HG02870 (cell line): ENCODE results near the gene NOD1.

Experiments
- ATAC-seq: cut with Tn5 transposase; IDR thresholded peaks from one replicate; pipeline ENCODE4 v1.9.1; 2021; ENCODE audit warnings: mild to moderate bottlenecking, moderate library complexity; ENCODE audit not compliant: unreplicated experiment

NOD1 gene

DNA sequence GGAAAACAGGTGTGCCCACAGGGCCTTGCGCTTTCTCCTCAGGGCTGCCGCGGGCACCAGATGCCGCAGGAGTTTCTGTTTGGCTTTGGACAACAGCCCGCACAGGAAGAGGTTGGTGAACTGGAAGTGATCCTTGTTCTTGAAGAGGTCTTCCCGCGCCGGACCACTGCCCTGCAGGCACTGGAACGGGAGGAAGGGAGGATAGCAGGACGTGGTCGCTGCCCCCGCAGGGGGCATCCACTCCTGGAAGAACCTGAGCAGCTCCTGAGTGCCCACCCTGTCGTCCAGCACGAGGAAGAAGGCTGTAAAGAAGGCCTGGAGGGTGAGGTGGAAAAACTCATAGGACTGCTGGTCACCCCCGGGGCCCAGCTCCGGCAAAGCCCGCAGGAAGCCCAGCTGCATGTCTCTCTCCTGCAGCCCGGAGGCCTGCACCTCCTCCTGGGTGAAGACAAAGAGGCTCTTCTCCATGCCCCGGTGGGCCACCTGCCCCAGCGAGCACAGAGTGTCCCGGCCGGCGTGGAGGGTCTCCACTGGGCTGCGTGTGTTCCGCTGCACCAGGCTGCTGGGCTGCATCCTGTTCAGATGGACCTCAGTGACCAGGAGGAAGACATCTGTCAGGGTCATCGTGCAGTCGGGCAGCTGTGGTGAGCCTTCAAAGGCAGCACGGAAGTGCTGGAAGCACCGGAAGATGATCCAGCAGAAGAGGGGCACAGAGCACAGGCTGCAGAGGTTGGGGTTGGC is 26.9 kb downstream of the NOD1 start:
- ATAC-seq, result no peak

DNA sequence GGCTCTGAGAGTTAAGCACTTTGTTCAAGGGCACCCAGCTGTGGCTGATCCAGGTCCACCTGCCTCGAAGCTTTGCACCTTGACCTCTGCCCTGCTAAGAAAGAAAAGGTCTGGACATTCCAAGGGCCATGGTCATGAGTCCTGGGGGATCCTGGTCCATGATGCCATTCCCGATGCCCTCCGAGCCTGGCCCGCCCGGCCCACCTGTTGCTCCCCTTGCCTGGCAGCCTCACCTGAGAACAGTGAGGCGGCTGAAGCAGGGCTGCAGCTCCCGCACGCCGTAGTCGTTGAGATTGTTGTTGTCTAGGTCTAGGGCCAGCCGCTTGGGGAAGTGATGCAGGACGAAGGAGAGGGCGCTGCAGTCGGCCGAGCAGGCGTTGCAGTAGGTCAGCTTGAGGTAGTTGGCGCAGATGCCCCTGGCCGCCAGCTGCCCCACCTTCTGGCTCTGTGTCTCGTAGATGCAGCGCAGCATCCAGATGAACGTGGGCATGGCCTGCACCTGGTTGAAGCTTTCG is 27.5 kb downstream of the NOD1 start:
- ATAC-seq, result no peak

DNA sequence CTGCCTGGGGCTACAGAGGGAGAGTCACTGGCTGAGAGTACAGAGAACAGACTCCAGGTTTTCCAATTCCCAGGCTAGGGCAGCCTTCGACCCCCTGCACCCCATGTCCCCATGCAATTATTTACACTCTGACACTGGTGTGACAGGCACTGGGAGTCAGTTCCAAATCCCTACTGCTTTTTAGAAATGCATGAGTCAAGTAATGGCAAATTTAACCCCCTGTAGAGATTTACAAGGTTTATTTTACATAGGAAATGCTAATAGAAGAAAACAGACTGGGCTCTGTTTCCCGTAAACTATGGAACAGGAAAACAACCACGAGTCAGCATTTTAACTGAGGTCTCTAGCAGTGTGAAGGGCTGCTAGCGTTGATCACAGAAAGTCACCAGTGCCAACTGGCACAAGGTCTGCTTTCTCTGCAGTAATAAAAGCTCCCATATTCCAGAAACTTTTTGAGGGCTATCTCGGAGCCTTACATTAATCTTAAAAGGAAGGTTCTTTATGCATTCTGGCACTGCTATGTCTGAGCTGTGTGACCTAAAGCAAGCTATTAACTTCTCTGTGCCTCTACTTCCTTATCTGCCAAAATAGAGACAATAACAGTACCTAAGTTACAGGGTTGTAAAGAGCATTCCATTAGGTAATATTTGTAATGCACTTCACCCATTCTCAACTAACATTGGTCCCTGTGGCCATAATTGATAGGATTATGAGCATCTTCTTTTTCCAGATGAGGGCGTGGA is 28.2 kb downstream of the NOD1 start:
- no peak for ATAC-seq

DNA sequence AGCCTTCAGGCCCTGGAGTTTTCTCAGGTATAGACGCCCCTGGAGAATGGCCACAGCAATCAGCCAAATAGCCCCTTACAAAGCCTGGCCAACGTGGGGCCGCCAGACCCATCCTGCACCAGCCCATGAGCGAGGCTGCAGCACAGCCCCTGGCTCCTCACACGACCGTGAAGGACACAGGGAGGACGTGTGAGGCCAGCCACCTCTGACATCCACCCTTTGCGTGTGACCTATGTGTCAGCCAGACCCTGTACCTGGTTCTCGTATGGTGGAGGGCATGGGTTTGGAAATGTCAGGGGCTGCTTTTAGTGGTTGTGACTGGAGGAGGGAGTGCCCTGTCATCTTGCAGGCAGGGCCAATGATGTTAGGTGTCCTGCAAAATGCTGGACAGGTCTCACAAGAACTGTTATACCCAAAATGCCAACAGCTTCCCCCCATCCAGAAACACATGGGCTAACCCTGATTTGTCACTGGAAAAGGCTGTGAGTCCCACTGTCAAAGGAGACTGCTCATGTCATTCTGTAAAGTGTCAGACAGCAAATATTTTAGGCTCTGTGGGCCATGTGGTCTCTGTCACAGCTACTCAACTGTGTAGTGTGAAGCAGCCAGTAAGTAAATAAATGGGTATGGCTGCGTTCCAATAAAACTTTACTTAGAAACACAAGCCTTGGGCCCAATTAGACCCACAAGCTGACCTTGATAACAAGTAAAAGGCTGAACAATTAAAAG is 30.0 kb downstream of the NOD1 start:
- no peak for ATAC-seq

DNA sequence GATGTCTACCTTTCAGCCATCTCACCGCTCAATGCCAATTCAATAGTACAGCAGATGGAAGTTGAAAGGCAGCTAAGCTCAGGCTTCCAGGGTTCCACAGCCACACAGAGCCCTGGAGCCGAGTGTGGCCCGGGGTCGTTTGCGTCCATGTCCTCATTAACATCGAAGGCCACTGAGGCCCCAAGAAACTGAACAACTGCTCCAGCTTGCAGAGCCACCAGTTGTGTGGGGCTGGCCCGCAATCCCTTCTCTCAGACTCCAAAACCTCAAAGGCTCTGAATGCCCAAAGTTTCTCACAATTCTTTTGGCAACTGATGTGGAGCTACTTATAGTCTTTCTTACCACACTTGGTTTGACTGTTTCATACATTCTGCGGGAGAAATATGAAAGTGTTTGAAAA is 31.1 kb downstream of the NOD1 start:
- ATAC-seq, result no peak

DNA sequence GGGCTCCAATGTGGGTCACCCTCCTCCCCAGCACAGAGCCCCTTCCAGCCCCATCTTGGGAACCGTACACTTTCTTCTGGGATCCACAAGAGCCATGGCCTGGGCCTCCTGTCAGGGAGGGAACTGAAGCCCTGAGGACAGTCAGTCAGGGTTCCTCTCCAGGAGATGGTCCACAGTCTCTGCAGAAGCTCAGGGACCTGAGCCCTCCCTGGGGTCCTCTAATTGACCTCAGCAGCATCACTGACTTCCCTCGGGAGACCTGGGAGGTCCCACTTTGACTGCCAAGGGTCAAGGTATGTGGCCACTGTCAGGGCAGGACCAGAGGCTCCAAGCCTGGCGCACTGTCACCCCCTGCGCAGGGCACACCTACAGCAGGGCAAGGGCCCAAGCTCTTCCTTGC is 32.3 kb downstream of the NOD1 start:
- ATAC-seq, result peak; percentile 4

DNA sequence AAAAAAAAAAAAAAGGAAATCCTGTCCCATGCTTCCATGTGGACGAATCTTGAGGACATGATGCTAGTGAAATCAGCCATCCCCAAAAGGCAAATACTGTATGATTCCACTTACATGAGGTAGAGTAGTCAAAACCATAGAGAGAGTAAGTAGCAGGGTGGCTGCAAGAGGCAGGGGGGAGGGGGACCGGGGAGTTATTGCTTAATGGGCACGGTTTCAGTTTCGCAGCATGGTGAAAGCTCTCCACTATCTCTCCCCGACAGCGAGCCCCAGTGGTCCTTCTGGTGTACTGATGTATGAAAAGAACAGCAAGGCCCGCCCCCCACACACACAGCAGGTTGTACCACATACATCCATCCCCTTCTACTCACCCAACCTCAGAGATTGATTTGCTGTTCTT is 32.8 kb downstream of the NOD1 start:
- ATAC-seq, result peak; percentile 97

DNA sequence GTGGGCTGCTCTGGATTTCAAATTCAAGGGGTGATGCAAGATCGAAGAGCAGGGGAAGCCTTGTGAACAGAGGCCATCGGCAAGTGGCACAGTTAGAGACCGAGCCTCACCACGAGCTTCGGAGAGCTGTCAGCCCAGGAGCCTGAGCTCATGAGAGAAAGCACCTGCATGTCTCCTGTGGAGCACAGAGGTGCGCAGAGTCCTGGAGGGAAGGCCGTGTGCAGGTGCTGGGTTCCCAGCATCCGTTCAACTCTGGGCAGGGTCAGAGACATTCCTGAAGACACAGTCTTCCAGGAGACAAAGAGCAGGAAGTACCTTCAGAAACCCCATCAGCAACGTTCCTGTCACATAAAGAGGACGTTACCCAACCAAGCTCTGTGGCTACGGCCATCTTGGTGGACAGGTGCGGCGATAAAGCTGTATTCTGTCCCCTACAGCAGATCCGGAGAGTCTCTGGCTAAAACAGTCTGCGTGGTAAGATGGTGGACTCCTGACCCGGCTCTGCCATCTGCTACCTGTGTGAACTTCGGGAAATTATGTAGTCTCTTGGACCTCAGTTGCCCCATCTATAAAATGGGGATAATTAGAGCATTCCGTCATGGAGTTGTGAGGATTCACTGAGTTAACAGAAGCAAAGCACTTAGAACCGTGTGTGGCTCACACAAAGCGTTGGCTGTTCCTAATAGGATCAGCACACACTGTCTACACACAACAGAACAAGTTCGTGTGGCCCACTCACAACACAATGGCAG is 40.6 kb downstream of the NOD1 start:
- no peak for ATAC-seq

DNA sequence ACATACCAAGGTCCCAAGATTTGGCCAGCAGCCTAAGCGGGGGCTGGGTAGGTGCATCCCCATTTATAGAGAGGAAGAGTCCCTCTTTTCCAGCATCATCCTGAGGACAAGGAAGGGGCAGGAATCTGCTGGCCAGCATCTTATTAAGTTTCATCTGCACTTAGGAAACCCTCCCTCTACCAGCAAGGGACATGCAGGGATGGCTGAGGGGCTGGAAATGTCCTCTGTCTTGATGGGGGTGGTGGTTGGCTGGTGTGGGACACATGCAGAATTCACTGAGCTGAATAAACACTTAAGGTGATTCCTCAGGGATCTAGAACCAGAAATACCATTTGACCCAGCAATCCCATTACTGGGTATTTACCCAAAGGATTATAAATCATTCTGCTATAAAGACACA is 42.1 kb downstream of the NOD1 start:
- no peak for ATAC-seq

DNA sequence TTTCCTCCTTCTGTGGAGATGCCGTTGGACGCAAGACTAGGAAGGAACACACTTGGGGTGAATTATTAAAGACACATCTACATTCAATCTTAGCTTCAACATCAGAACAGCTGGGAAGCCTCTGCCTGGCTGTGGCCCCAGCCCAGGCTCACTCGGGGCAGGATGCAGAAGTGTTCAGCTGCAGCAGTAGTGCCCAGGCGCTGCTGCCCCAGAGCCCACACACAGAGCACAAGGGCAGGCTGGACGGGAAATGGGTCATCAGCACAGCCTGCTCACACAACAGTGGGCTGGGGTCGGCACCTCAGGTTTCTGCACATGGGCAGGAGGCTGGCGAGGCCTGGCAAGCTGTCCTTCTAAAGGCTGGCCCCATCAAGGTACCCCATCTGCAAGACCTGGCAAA is 42.5 kb downstream of the NOD1 start:
- ATAC-seq, result no peak

DNA sequence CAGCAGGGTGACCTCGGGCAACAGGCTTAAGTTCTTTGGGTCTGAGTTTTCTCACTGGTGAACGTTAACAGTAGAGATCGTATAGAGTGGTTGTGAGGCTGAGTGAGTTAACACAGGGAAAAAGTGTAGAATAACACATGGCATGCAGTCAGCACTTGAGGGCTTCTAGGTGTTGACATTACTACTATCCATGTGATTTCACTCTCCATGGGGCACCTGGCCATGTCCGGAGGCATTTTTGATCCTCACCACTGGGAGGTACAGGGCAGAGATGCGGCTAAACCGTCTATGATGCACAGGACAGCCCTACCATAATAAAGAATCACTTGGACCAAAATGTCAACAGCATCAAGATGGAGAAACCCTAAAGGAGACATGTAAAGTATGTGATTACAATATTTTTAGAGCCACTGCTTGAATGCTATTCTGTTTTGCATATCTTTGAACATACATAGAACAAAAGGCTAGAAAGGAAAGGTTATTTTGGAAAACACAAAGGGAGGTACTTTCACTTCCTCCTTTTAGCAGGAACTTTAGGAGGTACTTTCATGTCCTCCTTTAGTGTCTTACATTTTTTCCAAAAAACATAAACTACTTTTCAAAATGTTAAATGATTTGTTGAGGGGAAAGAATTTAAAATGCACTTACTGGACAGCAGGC is 44.3 kb downstream of the NOD1 start:
- peak; percentile 69 for ATAC-seq

DNA sequence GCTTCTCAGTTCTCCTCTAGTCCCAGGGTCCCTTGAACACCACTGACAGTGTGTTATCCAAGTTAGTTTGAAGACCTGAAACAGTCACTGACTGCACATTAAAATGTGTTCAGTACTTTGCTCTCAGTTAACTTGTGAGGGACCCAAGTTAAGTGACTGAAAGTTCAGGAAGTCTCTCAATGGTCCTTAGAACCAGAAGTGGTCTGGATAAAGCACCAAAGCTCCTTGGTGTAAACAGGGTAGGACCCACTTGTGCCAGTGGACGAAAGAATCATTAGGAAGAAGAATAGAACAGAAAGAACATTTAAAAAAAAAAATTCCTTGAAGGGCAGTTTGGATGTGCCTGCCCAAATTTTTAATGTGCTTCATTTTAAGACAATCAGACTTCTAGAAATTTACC is 45.1 kb downstream of the NOD1 start:
- no peak for ATAC-seq

DNA sequence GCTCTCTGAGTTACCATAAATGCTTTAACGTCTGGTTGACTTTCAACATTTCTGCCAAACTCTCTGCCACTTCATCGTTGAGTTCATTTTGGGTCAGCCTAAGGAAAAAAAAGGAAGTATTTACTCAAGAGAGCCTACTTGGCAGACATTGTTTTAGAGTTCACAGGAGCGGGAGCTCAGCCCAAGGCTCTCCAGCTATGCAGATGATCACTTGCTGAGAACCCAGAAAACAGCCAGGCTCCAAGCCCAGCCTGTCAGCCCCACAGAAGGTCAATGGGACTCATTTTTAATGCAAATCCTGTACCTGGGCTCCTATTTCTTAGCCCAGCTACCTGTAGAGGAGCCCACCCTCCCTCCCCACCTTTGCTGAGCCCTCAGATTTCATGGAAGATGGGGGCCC is 45.5 kb downstream of the NOD1 start:
- ATAC-seq, result no peak

DNA sequence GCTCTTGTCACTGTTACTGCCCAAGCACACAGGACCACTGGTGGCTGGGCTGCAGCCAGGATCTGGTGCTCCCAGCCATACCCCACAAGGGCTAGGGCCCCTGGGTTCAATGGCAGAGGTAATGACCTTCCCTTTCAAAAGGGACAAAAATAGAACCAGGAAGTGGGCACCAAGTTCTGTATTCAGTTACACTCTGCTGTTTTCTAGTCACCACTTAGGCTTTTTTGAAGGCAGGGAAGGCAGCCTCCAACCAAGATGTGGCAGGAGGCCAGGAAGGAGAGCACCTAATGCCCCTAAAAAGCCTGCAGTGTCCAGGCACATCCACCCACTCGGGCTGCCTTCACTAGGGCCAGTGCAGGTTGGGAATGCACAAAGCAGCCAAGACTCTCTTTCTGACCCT is 47.8 kb downstream of the NOD1 start:
- ATAC-seq, result no peak

DNA sequence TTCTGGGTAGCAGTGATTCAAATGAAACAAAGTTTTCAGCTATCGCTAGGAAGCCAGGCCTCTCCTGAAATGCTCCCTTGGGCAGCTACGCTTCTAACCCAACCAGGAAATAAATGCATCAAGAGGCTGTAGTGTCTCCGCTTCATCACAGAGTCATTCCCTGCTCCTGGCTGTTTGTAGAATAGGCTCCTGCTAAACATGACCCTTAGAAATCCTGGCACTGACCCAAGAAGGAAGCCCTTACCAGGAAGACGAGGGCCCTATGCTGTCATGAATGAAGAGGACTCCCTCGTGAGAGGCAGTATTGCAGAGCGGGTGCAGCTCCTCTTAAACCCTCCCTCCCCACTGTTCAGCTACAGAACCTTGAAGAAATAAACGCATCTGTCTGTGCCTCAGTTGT is 48.3 kb downstream of the NOD1 start:
- no peak for ATAC-seq

DNA sequence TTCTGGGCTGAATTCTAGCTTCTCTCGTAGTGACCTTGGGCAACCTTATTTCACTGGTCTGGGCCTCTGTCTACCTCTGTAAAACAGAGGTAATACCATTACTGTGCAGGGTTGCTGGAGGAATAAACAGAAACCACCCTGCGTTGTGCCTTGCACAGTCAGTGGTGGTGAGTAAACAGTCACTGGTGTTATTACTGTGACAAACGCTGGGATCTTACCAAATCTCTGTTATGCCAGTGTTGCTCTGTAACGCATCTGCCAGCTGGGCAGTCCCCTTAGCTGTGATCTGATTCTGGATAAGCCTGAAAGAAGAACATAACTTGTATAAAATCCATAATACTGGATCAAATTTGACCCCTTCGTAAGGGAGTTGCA is 49.4 kb downstream of the NOD1 start:
- no peak for ATAC-seq

DNA sequence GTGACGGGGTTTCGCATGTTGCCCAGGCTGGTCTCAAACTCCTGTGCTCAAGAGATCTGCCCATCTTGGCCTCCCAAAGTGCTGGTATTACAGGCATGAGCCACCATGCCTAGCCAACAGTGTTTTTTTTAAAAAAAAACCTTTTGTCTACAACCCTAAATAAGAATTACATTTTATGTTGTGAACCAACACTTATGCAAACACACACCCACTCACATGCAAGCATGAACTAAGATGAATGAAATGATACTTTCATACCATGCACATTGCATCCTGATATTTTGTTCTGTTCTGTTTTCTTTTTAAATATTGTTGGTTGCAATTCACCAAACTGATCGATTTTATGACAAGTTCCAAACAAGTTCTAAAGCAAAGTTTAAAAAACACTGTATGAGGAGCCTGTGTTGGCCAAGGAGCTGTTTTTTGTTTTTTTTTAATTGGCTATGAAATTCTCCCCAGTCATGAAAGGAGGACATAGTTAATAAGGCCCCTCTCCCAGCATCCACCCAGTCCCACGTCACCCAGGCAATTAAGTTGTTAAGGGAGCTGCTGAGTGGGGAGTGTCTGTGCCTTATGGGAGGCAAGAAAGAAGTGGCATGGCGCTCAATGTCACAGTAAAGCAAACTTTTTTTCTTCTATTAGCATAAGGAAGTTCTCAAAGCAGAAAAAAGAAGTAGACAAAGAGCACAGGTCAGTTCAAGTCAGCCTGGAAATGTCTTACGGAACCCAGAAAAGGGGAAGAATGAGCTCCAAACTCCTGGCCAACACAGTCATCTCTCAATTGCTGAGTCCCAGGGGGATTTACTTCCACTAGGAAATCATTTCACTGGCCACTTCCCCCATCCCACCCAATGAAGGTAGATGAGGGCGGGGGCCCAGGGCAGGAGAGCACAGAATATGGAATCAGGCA is 50.1 kb downstream of the NOD1 start:
- ATAC-seq, result no peak

DNA sequence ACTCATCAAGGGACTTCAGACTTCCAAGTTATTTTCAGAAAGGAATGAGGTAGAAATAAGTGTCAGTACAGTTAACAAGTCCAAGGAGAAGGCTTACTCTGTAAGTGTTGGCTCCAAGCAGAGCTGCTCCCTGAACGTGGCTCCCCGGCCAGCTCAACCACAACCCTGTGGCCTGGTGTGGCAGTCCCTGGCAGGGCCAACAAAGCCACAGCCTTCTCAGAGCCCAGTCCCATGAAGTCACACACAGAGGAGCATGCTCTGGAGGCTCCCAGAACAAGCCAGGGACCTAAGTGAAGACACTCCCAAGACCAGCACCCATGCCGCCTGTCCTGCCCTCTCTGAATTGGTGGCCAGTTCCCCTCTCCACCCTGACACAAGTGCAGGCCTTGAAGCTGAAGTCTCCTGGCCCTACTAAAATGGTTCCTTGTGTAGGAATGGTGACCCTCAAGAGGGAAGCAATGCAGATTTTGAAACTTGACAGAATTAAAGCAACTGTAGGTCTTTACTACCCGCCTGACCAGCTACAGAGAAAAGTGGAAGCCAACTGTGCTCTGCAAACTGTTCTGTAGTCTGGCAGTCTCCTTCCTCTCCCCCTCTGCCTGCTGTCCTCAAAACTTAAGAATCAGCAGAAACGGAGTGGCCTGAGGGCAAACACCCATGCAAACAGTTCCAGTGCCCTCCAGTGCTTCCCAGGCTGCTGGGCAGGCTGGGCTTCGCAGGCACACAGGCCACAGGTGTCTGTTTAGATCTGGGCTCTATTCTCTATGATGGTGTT is 51.1 kb downstream of the NOD1 start:
- no peak for ATAC-seq

DNA sequence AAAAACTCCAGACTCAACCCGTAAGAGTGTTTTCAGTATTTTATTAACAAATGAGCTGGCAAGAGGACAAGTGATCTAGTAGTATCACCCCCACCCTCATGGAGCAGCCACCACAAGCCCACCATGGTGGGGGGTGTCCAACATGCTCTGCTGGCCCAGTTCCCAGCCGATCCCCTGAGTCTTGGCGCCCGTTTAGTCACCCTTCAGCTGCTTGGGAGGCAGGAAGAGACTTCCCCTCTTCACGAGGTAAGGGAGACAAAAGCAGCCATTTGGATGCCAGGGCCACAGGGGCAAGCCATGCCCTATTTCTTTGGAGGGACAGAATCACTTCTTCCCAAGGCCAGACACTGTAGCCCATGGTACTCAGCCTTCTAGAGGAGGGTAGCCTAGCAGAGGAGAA is 54.1 kb downstream of the NOD1 start:
- no peak for ATAC-seq
